ENCODE data around the gene PPFIA3. TPM values are rescaled to one million over a fixed set of nuclear protein-coding genes. Genes with fewer than 3 reads are reported as not detected.

The PPFIA3 gene
- total and polyA plus RNA-seq, 2 experiments from 2014 or later = 25.4 to 29.7 TPM

DNA sequence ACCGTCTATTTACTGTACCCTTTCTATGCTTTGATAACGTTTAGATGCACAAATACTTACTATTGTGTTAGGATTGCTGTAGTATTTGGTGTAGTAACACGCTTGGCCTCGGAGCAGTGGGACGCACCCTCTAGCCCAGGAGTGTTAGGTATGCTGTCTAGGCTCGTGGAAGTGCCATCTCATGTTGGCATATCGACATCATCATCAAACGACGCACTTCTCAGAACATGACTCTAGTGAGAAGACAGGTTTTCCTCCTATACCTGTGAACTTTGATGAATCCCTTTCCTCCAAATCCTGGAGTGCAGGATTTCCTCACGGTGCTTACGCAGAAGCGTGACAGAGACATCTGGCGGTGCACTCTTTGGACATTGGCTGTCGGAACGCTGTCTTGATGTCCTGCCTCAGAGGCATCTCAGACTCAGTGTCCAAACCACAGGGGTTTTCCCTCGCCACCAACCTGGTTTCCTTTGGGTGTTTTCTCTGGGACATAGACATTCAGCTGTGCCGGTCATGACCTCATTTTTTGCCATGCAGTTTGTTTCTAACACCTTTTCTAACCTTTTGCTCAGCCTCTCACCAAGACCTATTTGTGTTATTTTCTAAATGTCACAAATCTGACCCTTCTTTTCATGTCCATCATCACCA, 27.8 kb upstream of the PPFIA3 start:
- Histone ChIP-seq H3K27me3 (ENCODE audit: insufficient read depth) (no peaks in the 10 kb centered on the region), H3K79me2 (replicated peaks; ENCODE audit: insufficient read depth) (peaks cover 90% of the 10 kb centered on the region), H3K36me3 (ENCODE audit: insufficient read depth) (peaks cover 41% of the 10 kb centered on the region), H3K4me2 (no peak overlapping the region), H3K27ac (ENCODE audit: low read depth) (no peak overlapping the region), H3K4me3 (no peak overlapping the region), H3K9me2 (ENCODE audit: insufficient read depth) (no peaks in the 10 kb centered on the region), H4K20me1 (replicated peaks; ENCODE audit: insufficient read depth) (peaks cover 56% of the 10 kb centered on the region), H3K4me1 (ENCODE audit: insufficient read depth) (peaks cover 3% of the 10 kb centered on the region), H2AFZ (no peak overlapping the region), H3F3A (replicated peaks; ENCODE audit: low read depth) (peaks cover 48% of the 10 kb centered on the region)
- Mint-ChIP-seq H3K9me3 (no peaks in the 10 kb centered on the region), H3K27me3 (ENCODE audit: insufficient read depth, low read depth, poor library complexity) (peaks cover 4% of the 10 kb centered on the region), H3K27ac (no peak overlapping the region), H3K4me3 (no peak overlapping the region), H3K36me3 (ENCODE audit: low read depth) (peaks cover 88% of the 10 kb centered on the region), H3K4me1 (peaks cover 7% of the 10 kb centered on the region)
- ATAC-seq (no peak), DNase-seq (ENCODE audit: low spot score) (no peak)
- TF ChIP-seq, protein P1, sequence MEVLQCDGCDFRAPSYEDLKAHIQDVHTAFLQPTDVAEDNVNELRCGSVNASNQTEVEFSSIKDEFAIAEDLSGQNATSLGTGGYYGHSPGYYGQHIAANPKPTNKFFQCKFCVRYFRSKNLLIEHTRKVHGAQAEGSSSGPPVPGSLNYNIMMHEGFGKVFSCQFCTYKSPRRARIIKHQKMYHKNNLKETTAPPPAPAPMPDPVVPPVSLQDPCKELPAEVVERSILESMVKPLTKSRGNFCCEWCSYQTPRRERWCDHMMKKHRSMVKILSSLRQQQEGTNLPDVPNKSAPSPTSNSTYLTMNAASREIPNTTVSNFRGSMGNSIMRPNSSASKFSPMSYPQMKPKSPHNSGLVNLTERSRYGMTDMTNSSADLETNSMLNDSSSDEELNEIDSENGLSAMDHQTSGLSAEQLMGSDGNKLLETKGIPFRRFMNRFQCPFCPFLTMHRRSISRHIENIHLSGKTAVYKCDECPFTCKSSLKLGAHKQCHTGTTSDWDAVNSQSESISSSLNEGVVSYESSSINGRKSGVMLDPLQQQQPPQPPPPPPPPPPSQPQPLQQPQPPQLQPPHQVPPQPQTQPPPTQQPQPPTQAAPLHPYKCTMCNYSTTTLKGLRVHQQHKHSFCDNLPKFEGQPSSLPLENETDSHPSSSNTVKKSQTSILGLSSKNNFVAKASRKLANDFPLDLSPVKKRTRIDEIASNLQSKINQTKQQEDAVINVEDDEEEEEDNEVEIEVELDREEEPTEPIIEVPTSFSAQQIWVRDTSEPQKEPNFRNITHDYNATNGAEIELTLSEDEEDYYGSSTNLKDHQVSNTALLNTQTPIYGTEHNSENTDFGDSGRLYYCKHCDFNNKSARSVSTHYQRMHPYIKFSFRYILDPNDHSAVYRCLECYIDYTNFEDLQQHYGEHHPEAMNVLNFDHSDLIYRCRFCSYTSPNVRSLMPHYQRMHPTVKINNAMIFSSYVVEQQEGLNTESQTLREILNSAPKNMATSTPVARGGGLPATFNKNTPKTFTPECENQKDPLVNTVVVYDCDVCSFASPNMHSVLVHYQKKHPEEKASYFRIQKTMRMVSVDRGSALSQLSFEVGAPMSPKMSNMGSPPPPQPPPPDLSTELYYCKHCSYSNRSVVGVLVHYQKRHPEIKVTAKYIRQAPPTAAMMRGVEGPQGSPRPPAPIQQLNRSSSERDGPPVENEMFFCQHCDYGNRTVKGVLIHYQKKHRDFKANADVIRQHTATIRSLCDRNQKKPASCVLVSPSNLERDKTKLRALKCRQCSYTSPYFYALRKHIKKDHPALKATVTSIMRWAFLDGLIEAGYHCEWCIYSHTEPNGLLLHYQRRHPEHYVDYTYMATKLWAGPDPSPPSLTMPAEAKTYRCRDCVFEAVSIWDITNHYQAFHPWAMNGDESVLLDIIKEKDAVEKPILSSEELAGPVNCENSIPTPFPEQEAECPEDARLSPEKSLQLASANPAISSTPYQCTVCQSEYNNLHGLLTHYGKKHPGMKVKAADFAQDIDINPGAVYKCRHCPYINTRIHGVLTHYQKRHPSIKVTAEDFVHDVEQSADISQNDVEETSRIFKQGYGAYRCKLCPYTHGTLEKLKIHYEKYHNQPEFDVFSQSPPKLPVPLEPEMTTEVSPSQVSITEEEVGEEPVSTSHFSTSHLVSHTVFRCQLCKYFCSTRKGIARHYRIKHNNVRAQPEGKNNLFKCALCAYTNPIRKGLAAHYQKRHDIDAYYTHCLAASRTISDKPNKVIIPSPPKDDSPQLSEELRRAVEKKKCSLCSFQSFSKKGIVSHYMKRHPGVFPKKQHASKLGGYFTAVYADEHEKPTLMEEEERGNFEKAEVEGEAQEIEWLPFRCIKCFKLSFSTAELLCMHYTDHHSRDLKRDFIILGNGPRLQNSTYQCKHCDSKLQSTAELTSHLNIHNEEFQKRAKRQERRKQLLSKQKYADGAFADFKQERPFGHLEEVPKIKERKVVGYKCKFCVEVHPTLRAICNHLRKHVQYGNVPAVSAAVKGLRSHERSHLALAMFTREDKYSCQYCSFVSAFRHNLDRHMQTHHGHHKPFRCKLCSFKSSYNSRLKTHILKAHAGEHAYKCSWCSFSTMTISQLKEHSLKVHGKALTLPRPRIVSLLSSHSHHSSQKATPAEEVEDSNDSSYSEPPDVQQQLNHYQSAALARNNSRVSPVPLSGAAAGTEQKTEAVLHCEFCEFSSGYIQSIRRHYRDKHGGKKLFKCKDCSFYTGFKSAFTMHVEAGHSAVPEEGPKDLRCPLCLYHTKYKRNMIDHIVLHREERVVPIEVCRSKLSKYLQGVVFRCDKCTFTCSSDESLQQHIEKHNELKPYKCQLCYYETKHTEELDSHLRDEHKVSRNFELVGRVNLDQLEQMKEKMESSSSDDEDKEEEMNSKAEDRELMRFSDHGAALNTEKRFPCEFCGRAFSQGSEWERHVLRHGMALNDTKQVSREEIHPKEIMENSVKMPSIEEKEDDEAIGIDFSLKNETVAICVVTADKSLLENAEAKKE (CRISPR knock-in tag; IDR thresholded peaks at IDR 0.05) = no peak
- TF ChIP-seq ZNF331 (CRISPR knock-in tag; IDR thresholded peaks at IDR 0.05; ENCODE audit: low read depth) = no peak
- TF ChIP-seq REST (IDR thresholded peaks at IDR 0.05; ENCODE audit: unreplicated experiment) = no peak
- TF ChIP-seq ZNF114 (CRISPR knock-in tag; IDR thresholded peaks at IDR 0.05) = no peak
- TF ChIP-seq CREB1 (CRISPR knock-in tag; IDR thresholded peaks at IDR 0.05; ENCODE audit: low read depth) = no peak
- TF ChIP-seq, protein P2, sequence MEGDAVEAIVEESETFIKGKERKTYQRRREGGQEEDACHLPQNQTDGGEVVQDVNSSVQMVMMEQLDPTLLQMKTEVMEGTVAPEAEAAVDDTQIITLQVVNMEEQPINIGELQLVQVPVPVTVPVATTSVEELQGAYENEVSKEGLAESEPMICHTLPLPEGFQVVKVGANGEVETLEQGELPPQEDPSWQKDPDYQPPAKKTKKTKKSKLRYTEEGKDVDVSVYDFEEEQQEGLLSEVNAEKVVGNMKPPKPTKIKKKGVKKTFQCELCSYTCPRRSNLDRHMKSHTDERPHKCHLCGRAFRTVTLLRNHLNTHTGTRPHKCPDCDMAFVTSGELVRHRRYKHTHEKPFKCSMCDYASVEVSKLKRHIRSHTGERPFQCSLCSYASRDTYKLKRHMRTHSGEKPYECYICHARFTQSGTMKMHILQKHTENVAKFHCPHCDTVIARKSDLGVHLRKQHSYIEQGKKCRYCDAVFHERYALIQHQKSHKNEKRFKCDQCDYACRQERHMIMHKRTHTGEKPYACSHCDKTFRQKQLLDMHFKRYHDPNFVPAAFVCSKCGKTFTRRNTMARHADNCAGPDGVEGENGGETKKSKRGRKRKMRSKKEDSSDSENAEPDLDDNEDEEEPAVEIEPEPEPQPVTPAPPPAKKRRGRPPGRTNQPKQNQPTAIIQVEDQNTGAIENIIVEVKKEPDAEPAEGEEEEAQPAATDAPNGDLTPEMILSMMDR (conservative IDR thresholded peaks at IDR 0.05; ENCODE audit: low read depth in 2 of 2) = no peak
